Measurements from ENCODE around the gene EFL1. TPM values are rescaled to one million over a fixed set of nuclear protein-coding genes. Genes with fewer than 3 reads are reported as not detected.
"Not testable (repeated sequence)": the region's sequence is repeated elsewhere in the genome, so short reads cannot be mapped to it uniquely, and the experiment has no call there.

The EFL1 gene
- total RNA-seq (10 to 100 TPM; 14.7 to 15.1 TPM), polyA plus RNA-seq (1 to 10 TPM; 5.5 to 6.0 TPM)
- long read RNA-seq, donor 1, transcript EFL1-201 (20 exons, 3,675 nt), result major isoform, 6 of 20 reads
- long read RNA-seq, donor 1, partial matches to known transcripts, result 9 of 20 reads
- long read RNA-seq, donor 1, other reads (novel, unspliced or antisense), result 5 of 20 reads
- long read RNA-seq, donor 2, transcript EFL1-201 (20 exons, 3,675 nt), result major isoform, 5 of 14 reads
- long read RNA-seq, donor 2, partial matches to known transcripts, result 3 of 14 reads
- long read RNA-seq, donor 2, other reads (novel, unspliced or antisense), result 6 of 14 reads

DNA sequence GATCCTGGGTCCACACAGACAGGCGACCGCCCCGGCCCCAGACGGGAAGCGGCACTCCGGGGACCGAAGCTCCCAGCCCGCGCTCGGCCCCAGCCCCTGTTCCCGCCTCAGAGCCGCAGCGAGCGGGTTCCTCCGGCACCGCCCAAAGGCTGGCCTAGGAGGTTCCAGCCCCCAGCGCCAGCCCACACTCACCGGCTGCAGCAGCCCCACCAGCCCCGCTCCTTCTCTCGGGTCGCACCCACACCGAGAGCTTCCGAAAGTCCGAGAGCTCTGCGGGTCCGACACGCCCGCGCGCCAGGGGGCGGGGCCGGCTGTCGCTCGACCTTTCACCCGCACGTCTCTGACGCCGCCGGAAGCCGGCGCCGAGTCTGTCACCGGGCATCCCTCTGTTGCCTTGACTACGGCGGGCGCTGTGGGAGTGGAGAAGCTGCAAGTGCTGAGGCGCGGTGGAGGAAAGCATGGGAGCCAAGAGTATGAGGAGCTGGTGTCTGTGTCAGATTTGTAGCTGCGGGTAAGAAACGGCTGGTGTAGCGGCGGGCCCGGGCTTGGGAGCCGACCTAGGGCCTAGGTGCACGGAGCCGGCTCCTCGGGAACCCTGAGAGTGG is at the start of gene EFL1, which contains the start of gene SAXO2:
Gene EFL1, minus strand, starts transcription at position 313 of the 605 bp plus-strand sequence. CDS start 956 bp downstream, outside the sequence.
Gene SAXO2, plus strand, starts transcription at position 397 of the 605 bp plus-strand sequence. Its CDS starts 62 bp downstream, at position 459.
- ATAC-seq (ENCODE audit: low FRiP score) (peak; percentile 98), DNase-seq (peak; percentile 95 to 97)
- Histone ChIP-seq H3K4me3 (ENCODE audit: low read length in 2 of 2) (peak within 1 kb of the TSS; percentile 53 to 88), H3K36me3 (ENCODE audit: control insufficient read depth in 1 of 2, insufficient read depth in 2 of 2, low read length in 1 of 2) (peaks cover 0 to 2% of the 10 kb centered on the region in 2 donors), H3K27ac (ENCODE audit: low read depth in 1 of 2, low read length in 2 of 2) (peak within 1 kb of the TSS in 1 of 2 donors; percentile 20), H3K9me3 (ENCODE audit: control insufficient read depth, low read length) (no peaks in the 10 kb centered on the region), H3K4me1 (ENCODE audit: control insufficient read depth in 1 of 2, insufficient read depth in 2 of 2, low read length in 2 of 2) (peaks cover 2 to 4% of the 10 kb centered on the region in 2 donors), H3K27me3 (ENCODE audit: control insufficient read depth in 1 of 2, insufficient read depth in 2 of 2, low read length in 1 of 2) (no peaks in the 10 kb centered on the region)
- WGBS, 2 donors, result 0% methylated on average over 57 of the region's 57 CpGs
- intact Hi-C loops (cut with DNase I), result no loop called here

DNA sequence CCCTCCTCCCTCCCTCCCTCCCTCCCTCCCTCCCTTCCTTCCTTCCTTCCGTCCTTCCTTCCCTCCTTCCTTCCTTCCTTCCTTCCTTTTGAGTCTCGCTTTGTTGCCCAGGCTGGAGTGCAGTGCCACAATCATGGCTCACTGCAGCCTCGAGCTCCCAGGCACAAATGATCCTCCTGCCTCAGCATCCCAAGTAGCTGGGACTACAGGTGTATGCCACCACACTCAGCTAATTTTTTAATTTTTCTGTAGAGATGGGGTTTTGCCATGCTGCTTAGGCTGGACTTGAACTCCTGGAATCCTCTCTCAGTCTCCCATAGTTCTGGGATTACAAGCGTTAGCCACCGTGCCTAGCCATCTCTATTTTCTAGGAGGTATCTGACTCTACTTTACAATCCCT is 48.8 kb upstream of the EFL1 start:
- H3K9me3 ChIP-seq (ENCODE audit: control insufficient read depth, low read length); H3K4me1 ChIP-seq (ENCODE audit: control insufficient read depth in 1 of 2, insufficient read depth in 2 of 2, low read length in 2 of 2); H3K4me3 ChIP-seq (ENCODE audit: low read length in 2 of 2); H3K36me3 ChIP-seq (ENCODE audit: control insufficient read depth in 1 of 2, insufficient read depth in 2 of 2, low read length in 1 of 2); intact Hi-C loops (cut with DNase I); H3K27ac ChIP-seq (ENCODE audit: low read depth in 1 of 2, low read length in 2 of 2); H3K27me3 ChIP-seq (ENCODE audit: control insufficient read depth in 1 of 2, insufficient read depth in 2 of 2, low read length in 1 of 2); ATAC-seq (ENCODE audit: low FRiP score): not testable (repeated sequence)
- WGBS, 2 donors, result 86 to 90% methylated on average over 4 to 5 of the region's 5 CpGs
- peak in 1 of 2 donors; percentile 23 for DNase-seq

DNA sequence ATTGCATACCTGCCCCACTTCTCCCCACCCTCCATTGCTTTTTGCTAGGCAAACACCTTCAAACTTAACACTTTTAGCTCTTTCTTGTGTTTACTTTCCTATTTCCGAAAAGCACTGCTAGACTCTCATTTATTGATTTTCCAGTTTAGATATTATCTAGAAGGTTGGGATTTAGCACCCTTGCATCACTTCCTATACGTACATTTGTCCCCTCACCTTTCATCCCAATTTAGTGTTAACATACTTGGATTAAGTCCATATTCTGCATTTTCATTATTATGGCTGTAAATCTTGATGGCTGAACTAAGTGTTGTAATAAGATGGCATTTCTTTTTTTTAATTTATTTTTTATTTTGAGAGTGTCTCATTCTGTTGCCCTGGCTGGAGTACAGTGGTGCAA is 47.3 kb upstream of the EFL1 start:
- no peak overlapping the region for H3K27ac ChIP-seq (ENCODE audit: low read depth in 1 of 2, low read length in 2 of 2)
- WGBS, 2 donors, result 83 to 86% methylated on average over 2 of the region's 2 CpGs
- DNase-seq, result no peak
- no peaks in the 10 kb centered on the region for H3K27me3 ChIP-seq (ENCODE audit: control insufficient read depth in 1 of 2, insufficient read depth in 2 of 2, low read length in 1 of 2)
- H3K4me3 ChIP-seq (ENCODE audit: low read length in 2 of 2), result no peak overlapping the region
- no peaks in the 10 kb centered on the region for H3K36me3 ChIP-seq (ENCODE audit: control insufficient read depth in 1 of 2, insufficient read depth in 2 of 2, low read length in 1 of 2)
- intact Hi-C loops (cut with DNase I), result no loop called here
- no peaks in the 10 kb centered on the region for H3K4me1 ChIP-seq (ENCODE audit: control insufficient read depth in 1 of 2, insufficient read depth in 2 of 2, low read length in 2 of 2)
- no peak for ATAC-seq (ENCODE audit: low FRiP score)
- no peaks in the 10 kb centered on the region for H3K9me3 ChIP-seq (ENCODE audit: control insufficient read depth, low read length)

DNA sequence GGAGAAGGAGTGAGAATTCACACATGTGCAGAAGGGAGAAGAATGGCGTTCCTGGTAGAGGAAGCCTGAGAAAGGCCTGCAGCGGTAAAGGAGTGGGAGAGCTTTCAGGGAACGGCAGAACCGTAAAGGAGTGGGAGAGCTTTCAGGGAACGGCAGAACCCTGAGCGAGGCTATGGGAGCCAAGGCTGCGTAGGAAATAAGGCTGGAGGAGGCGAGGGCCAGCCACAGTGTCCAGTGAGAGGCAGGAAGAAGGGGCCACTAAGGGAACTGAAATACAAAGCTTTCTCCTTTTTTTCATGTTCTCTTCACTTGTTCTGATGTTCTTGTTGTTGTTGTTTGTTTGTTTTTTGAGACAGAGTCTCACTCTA is 45.2 kb upstream of the EFL1 start:
- intact Hi-C loops (cut with DNase I), result no loop called here
- H3K27me3 ChIP-seq (ENCODE audit: control insufficient read depth in 1 of 2, insufficient read depth in 2 of 2, low read length in 1 of 2), result no peaks in the 10 kb centered on the region
- H3K36me3 ChIP-seq (ENCODE audit: control insufficient read depth in 1 of 2, insufficient read depth in 2 of 2, low read length in 1 of 2), result no peaks in the 10 kb centered on the region
- H3K4me3 ChIP-seq (ENCODE audit: low read length in 2 of 2), result no peak overlapping the region
- no peak overlapping the region for H3K27ac ChIP-seq (ENCODE audit: low read depth in 1 of 2, low read length in 2 of 2)
- DNase-seq (no peak), ATAC-seq (ENCODE audit: low FRiP score) (no peak)
- WGBS, 2 donors, result 84 to 91% methylated on average over 8 of the region's 8 CpGs
- H3K4me1 ChIP-seq (ENCODE audit: control insufficient read depth in 1 of 2, insufficient read depth in 2 of 2, low read length in 2 of 2), result no peaks in the 10 kb centered on the region
- no peaks in the 10 kb centered on the region for H3K9me3 ChIP-seq (ENCODE audit: control insufficient read depth, low read length)

DNA sequence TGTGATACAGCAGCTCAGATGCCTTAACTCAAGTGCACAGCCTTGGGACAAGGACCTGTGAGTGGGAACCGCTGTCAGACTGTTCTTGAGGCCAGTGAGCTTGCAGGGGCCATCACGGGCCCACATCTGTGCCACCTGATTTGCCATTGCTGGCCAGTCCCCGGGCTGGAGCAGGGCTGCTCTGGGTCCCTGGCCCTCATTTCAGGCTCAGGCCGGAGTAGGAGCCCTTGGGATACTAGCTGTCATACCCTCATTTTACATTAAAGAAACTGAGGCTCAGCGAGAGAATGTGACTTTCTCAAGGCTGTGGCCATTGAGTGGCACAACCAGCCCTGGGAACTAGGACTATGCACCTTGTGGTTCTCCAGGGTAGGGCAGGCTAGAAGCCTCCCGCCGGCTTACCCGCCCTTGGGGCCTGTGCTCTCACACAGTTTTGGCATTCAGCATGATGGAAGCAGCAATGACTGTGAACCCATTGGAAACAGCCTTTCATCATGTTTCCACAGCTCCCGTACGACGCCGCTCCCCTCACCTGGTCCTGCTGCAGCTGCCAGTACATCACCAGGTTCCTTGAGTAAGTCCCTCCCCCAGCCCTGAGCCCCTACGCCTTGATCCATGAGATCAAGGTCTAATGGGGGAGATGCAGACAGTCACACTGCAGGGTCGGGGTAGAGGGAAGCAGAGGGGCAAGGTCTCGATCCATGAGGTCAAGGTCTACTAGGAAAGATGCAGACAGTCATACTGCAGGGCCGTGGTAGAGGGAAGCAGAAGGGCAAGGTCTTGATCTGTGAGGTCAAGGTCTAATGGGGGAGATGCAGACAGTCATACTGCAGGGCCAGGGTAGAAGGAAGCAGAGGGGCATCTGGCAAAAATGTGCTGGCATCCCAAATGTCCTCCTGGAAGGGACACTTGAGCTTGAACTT is 44.5 kb upstream of the EFL1 start:
- intact Hi-C loops (cut with DNase I), result no loop called here
- Histone ChIP-seq H3K4me3 (ENCODE audit: low read length in 2 of 2) (no peak overlapping the region), H3K9me3 (ENCODE audit: control insufficient read depth, low read length) (no peaks in the 10 kb centered on the region), H3K36me3 (ENCODE audit: control insufficient read depth in 1 of 2, insufficient read depth in 2 of 2, low read length in 1 of 2) (no peaks in the 10 kb centered on the region), H3K27me3 (ENCODE audit: control insufficient read depth in 1 of 2, insufficient read depth in 2 of 2, low read length in 1 of 2) (no peaks in the 10 kb centered on the region), H3K4me1 (ENCODE audit: control insufficient read depth in 1 of 2, insufficient read depth in 2 of 2, low read length in 2 of 2) (no peaks in the 10 kb centered on the region), H3K27ac (ENCODE audit: low read depth in 1 of 2, low read length in 2 of 2) (no peak overlapping the region)
- 90 to 92% methylated on average over 16 of the region's 16 CpGs for WGBS, 2 donors
- DNase-seq (peak in 1 of 2 donors; percentile 33), ATAC-seq (ENCODE audit: low FRiP score) (no peak)

DNA sequence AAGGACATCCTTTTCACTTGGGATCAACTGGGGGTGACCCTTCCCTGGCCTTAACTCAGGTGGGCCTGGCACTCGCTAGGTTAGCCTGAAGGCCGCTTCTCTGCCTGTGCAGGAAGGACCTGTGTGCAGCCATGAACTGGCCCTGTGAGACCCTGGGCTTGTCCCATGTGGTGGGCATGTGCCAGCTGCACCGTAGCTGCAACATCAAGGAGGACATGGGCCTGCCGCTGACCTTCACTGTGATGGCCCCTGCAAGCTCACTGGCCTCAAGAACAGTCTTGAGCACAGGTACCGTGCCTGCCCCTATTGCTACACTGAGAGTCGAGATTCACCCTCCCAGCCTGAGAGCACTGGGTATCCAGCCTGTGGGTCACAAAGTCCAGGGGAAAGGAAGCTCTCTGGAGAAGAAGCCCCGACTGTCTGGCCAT is 43.1 kb upstream of the EFL1 start:
- peak in 1 of 2 donors; percentile 66 for DNase-seq

DNA sequence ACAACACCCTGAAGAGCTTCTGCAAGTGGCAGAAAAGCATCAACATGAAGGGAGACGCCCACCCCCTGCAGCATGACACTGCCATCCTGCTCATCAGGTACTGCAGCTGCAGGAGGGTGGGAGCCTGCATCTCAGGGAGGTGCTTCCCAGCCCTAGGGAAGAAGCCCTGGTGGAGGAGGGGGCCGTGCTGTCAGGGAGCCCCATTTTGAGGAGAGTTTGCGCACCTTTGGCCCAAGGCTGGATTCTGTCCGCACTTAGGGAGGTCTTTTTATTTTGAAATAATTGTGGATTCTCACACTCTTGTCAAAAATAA is 42.2 kb upstream of the EFL1 start:
- DNase-seq (peak in 1 of 2 donors; percentile 51), ATAC-seq (ENCODE audit: low FRiP score) (no peak)
- H3K9me3 ChIP-seq (ENCODE audit: control insufficient read depth, low read length), result no peaks in the 10 kb centered on the region
- no peaks in the 10 kb centered on the region for H3K27me3 ChIP-seq (ENCODE audit: control insufficient read depth in 1 of 2, insufficient read depth in 2 of 2, low read length in 1 of 2)
- no peak overlapping the region for H3K4me3 ChIP-seq (ENCODE audit: low read length in 2 of 2)
- intact Hi-C loops (cut with DNase I), result no loop called here
- 89 to 93% methylated on average over 4 of the region's 4 CpGs for whole genome bisulfite sequencing, 2 donors
- H3K36me3 ChIP-seq (ENCODE audit: control insufficient read depth in 1 of 2, insufficient read depth in 2 of 2, low read length in 1 of 2), result no peaks in the 10 kb centered on the region
- H3K4me1 ChIP-seq (ENCODE audit: control insufficient read depth in 1 of 2, insufficient read depth in 2 of 2, low read length in 2 of 2), result no peaks in the 10 kb centered on the region
- H3K27ac ChIP-seq (ENCODE audit: low read depth in 1 of 2, low read length in 2 of 2), result no peak overlapping the region

More for the DNA sequence above, 43.1 kb upstream of the EFL1 start:
- 92 to 95% methylated on average over 7 of the region's 7 CpGs for WGBS, 2 donors
- no peaks in the 10 kb centered on the region for H3K4me1 ChIP-seq (ENCODE audit: control insufficient read depth in 1 of 2, insufficient read depth in 2 of 2, low read length in 2 of 2)
- H3K4me3 ChIP-seq (ENCODE audit: low read length in 2 of 2), result no peak overlapping the region
- no peak overlapping the region for H3K27ac ChIP-seq (ENCODE audit: low read depth in 1 of 2, low read length in 2 of 2)
- H3K9me3 ChIP-seq (ENCODE audit: control insufficient read depth, low read length), result no peaks in the 10 kb centered on the region
- ATAC-seq (ENCODE audit: low FRiP score), result no peak
- intact Hi-C loops (cut with DNase I), result no loop called here
- H3K36me3 ChIP-seq (ENCODE audit: control insufficient read depth in 1 of 2, insufficient read depth in 2 of 2, low read length in 1 of 2), result no peaks in the 10 kb centered on the region
- no peaks in the 10 kb centered on the region for H3K27me3 ChIP-seq (ENCODE audit: control insufficient read depth in 1 of 2, insufficient read depth in 2 of 2, low read length in 1 of 2)

DNA sequence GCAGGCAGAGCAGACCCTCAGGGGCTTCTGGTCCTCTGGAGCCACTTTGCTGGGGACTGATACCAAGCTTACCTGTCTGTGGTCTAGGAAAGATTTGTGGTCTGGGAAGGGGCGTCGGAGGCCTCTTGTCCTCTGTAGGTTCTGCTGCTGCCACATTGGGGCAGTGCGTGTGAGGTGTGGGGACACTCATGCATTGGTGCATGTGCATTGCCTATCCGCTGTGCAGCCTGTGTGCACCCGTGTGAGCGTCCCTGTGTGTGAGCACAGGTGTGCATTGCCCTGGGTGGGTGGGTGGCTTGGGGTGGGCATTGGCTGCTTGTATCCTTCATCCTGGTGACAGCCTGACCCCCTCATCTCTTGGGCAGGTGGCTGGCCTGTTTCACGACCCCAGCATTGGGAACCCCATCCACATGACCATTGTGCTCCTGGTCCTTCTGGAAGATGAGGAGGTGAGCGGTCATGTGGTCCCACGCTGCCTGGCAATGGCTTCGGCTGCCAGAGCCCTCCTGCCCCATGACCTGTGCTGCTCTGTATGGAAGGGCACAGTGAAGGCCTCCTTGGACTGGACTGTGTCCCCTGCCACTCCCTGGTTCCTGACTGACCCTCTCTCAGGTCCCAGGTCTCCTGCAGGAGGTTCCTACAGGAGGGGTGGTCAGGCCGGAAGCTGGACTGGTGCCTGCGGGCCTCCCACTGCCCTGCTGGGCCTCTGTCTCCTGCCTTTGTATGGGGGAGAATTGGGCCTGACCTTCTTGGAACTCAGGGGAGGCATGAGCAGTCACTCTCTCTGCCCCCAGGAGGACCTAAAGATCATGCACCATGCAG is 41.6 kb upstream of the EFL1 start:
- H3K9me3 ChIP-seq (ENCODE audit: control insufficient read depth, low read length), result no peaks in the 10 kb centered on the region
- 94 to 97% methylated on average over 12 of the region's 12 CpGs for WGBS, 2 donors
- no peaks in the 10 kb centered on the region for H3K27me3 ChIP-seq (ENCODE audit: control insufficient read depth in 1 of 2, insufficient read depth in 2 of 2, low read length in 1 of 2)
- no peak overlapping the region for H3K4me3 ChIP-seq (ENCODE audit: low read length in 2 of 2)
- H3K27ac ChIP-seq (ENCODE audit: low read depth in 1 of 2, low read length in 2 of 2), result no peak overlapping the region
- intact Hi-C loops (cut with DNase I), result no loop called here
- H3K36me3 ChIP-seq (ENCODE audit: control insufficient read depth in 1 of 2, insufficient read depth in 2 of 2, low read length in 1 of 2), result no peaks in the 10 kb centered on the region
- DNase-seq, result no peak
- H3K4me1 ChIP-seq (ENCODE audit: control insufficient read depth in 1 of 2, insufficient read depth in 2 of 2, low read length in 2 of 2), result no peaks in the 10 kb centered on the region
- no peak for ATAC-seq (ENCODE audit: low FRiP score)
